GM19395 (cell line): ENCODE results near the gene ENTPD8.

Experiments
- ATAC-seq: cut with Tn5 transposase; IDR thresholded peaks from one replicate; pipeline ENCODE4 v1.9.1; 2021; ENCODE audit warnings: mild to moderate bottlenecking, moderate library complexity; ENCODE audit not compliant: unreplicated experiment

The ENTPD8 gene

DNA sequence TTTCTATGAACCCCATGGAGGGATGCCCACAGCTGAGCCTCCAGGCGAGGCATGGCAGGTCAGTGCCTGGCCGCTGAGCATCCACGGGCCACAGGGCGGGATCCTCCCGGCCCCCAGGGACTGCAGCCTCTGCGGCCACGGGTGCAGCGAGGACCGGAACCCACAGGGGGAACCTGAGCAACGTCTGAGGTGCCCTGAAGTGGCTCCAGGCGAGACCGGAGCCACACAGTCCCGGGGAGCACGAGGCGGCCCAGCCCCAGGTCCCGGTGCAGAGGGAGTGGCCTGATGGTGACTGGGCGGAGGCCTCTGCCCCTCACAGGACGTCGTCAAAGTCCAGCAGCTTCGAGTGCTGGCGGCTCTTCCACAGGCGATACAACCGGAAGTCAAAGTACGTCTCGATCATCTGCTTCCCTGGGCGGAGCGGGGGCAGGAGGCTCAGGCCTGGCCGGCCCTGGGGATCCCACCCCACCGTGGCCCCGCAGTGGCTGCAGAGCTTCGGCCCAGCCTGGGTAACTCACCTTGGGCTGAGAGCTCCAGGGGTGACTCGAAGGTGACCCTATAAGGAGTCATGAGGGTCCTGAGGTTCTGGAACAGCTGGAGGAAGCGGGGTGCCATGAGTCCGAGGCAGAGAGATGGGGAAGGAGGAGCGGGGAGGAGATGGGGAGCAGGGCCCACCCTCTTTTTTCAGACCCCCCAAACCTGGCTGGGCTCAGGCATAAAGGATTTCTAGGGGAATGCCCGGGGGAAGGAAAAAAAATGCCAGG is 8.1 kb upstream of the ENTPD8 start:
- no peak for ATAC-seq

DNA sequence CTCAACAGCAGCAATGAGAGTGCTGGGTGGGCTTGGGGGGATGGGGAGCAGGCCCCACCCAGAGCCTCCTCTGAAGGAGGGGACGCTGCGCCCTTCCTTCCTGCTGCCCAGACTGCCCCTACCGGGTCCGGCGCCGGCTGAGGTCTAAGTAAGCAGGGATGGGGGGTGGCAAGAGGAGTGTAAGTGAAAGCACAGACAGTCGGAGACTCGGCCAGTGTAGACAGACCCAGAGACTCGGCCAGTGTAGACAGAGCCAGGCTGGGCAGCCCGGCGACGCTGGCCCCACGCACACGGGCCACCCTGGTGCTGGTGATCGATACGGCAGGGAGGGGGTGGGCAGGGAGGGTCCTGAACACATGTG is 7.4 kb upstream of the ENTPD8 start:
- no peak for ATAC-seq

DNA sequence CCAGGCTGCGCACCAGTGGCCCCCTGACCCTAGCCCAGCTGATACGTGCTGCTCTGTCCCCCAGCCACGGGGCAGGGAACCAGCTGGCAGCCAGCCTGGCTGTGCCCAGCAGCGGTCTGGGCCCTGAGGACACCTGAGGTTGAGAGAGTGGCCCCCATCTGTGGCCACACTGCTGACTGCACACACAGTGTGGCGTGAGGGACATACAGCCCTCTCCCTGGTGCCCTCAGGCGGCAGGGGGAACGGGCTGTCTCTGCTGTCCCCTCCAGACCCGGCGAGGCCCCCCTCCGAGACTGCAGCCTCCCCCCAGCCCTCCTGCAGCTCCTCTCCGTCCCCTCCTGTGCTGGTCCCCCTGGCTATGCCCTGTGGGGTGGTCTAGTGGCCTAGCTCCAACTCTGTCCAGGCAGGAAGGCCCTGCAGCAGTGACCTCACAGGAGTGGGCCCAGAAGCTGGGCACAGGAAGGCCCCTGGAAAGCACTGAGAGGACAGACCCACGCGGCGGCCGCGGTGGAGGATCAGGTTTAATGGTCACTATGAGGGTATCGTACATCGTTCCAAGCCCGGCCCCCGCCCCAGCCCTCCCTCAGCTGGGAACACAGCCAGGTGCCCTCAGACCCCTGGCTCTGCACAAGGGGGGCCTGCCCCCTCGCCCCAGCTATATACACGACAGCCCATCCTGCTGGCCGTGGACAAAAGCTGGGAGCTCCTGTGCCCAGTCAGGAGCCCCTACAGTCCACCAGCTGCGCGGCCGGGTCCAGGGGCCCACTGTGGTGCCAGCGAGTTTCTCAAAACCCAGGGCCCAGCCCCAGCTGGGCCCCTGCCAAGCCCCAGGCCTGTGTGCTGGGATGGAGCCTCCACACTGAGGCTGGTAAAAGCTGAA is 6.8 kb upstream of the ENTPD8 start:
- ATAC-seq: no peak

DNA sequence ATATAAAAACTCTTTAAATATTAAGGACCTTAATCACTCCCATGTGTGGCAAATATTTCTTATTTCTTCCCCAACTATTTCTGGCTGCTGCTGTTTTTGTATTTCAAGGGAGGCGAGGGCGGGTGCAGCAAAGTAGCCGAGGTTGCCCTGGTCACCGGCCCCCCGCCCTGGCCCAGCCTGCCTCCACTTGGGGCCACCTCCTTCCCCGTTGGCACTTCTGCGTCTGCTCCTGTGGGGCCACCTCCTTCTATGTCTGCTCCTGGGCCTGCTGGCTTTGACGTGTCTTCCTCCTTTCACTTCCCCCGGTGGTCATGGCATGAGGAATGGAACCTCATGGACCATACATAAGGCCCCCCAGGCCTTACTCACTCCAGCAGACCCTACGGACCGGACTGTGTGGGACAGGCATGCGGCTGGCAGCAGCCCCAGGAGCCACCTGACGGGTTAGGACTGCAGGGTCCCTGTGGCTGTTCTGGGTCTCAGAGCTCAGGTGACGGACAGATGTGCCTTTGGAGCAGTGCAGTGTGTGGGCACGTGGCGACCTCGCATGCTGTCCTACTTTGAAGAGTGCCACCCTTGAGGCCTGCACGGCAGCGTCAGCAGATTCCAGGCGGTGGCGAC is 5.8 kb upstream of the ENTPD8 start:
- no peak for ATAC-seq

DNA sequence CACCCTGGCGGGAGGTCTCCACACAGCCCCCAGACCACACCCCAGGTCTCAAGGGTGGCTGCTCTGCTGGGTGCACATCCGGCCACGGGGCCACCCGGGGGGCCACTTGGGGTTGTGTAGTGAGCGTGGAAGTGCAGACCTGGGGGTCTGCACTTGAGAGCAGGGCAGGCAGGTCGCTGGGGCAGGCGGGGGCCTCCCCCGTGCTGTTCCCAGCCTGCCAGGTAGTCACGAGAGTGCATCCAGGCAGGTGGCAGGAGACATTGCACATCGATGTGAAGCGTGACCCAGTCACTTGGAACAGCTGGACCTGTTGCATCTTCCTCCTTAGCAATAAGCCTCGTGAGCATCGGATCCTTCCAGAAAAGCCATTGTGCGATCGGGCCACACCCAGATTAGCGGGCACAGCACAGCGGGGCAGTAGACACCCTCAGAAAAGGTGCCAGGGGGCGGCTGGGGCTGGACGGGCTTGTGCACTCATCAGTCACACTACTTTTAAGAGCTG is 4.8 kb upstream of the ENTPD8 start:
- ATAC-seq: no peak

DNA sequence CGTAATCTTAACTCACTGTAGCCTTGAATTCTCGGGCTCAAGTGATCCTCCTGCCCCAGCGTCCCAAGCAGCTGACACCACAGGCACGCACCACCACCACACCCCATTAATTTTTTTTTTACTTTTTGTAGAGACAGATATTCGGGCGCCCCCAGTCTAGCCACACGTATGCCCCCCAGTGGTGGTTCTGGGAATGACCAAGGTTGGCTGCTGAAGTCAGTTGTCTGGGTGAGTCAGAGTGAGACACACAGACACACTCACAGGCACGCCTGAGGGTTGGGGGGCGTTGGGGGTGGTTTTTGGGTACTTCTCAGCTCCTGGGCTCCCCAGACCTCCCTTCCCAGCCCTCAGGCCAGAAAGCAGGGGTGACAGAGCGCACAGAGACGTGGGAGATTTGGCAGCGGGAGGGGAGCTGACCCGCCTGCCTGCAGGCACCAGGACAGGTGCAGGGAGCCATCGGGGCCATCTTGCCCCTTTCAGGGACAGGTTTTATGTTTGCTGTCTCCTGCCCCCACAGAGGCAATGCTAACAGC is 4.2 kb upstream of the ENTPD8 start:
- peak; percentile 76 for ATAC-seq

DNA sequence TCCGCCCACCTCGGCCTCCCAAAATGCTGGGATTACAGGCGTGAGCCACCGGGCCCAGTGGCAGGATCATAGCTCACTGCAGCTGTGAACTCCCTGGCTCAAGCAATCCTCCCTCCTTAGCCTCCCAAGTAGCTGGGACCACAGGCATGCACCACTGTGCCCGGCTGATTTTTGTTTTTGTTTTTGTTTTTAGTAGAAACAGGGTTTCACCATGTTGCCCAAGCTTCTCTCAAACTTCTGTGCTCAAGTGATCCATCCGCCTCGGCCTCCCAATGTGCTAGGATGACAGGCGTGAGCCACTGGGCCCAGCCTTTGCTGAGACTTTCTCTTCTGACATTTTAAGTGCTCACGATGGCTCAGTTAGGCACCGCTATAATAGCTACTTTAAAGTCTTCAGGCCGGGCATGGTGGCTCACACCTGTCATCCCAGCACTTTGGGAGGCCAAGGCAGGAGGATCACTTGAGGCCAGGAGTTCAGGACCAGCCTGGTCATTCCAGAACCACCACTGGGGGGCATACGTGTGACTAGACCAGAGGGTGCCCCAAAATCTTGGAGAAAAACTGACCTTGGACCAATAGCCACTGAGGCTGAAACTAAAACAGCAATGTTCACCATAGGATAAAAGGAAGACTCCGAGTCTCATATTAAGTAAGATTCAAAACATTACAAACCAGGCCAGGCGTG is 3.1 kb upstream of the ENTPD8 start:
- ATAC-seq: no peak

DNA sequence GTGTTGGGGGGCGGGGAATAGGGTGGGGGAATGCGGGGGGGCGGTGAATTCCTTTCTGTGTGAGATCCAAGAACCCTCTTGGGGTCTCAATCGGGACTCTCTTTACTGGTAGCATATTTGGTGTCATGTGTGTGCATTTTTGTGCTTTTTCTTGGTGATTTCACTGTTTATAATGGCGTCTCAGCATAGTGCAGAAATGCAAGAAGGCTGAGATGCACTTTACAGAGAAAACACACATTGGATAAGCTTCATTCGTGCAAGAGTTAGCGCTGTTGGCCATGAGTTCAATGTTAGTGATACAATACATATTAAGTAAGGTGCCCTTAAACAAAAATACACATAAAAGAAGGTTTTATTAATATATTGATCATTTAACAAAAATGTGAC is 771 bp upstream of the ENTPD8 start:
- no peak for ATAC-seq

DNA sequence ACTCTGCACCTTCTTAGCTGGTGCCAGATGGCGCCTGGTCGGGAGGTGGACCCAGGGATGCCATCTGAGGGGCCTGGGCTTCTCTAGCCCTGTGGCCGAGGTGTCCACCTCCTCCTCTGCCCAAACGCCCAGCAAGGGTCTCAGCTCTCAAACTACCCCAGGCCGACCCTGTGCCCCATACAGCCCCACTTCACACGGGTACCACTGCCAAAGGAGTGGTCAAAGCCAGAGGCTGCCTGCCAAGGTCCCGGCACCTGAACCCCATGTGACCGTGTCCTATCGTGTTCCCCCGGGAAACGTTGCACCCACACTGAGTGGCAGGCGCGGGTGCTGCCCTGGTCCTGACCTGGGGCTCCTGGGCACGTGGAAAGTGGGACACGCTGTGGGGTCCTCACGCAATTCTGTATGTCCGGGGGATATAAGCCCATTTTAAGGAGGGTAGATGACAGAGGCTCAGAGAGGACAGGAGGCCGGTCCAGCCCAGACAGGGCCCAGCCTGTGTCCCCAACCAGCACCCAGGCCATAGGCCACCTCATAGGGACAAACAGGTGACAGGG is 1.9 kb downstream of the ENTPD8 start:
- no peak for ATAC-seq

DNA sequence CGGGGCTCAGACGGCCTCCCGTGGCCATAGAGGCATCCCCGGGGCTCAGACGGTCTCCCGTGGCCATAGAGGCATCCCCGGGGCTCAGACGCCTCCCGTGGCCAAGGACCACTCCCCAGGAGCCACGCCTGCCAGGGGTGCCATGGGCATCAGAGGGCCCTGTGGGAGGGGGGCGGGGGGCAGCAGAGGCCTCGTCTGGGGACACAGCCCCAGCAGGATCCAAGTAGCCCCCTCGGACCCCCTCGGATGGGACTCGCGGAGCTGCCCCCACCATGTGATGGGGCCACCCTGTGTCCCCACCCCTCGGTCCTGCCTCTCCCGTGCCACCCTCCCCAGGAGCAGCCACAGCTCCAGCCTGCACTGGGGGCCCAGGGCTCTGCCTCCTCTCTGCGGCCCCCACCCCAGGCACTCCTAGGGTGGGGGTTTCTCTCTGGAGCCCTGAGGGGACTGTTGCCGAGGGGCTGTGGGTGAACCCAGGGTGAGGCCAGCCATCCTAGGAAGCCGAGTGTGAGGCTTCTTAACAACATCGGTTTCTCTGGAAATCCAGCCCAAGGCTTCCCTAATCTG is 2.5 kb downstream of the ENTPD8 start:
- no peak for ATAC-seq

DNA sequence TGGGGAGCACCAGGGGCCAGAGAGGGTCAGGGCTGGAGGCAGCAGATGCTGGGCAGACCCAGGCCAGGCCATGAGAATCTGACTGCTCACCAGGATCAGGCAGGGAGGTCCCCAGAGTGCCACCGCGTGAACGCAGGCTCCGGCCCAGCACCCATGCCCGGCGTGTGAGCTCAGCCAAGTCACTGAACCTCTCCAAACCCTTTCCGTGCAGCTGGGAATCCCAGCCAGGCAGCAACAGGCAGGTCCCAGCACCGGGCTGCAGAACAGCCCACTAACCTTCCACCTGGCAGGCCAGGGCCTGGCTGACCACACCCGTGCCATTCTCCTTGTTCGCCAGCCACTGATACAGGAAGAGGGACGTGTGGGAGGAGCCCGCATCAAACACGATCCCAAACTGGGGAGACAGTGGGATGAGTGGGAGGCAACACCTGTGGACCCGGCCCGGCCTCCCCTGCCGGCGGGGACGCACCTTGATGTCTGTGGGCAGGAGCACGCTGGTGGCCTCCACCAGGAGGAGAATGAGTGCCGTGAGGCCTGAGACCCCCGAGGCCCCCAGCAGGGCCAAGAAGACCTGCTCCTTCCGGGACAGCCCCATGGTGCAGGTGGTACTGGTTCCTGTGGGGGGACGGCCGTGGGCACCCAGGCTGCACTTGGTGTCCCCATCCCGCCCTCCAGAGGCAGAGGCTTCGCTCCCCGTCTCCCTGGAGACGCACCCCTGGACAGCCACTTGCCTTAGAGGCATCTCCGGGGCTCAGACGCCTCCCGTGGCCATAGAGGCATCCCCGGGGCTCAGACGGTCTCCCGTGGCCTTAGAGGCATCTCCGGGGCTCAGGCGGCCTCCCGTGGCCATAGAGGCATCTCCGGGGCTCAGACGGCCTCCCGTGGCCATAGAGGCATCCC is 3.2 kb downstream of the ENTPD8 start:
- ATAC-seq: no peak

DNA sequence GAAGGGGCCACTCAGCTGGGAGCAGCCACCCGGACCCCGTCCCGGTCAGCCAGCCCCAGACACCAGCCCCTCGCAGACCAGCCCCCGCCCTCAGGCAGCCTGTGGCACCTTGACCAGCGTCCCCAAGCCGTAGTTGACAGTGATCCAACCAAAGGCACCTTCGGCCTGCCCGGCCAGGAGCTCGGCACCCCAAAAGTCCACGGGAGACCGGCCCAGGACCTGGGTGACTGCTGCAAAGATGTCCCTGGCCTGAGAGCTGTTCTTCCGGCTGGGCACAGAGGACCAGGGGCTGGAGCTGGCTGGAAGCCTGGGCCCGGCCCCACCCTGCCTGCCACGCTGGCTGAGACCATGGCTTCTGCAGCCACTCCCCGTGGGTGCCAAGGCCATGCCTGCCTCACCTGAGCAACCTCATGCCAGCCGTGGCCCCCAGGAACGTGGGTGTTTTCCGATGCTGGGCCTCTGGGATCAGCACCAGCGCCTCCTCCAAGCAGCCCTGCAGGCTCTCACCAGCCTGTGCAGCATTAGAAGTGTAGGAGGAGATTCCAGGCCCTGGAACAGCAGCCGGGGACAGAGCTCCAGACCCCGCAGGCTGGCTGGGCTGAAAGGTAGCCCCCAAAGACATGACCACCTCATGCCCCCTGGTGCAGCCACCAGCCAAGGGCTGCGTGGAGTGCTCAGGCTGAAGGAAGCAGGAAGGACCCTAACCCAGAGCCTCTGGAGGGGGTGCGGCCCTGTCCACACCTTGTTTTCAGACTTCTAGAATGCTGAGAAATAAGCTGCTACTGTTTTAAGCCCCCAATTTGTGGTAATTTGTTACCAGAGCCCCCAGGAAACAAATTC is 4.2 kb downstream of the ENTPD8 start:
- ATAC-seq: no peak

DNA sequence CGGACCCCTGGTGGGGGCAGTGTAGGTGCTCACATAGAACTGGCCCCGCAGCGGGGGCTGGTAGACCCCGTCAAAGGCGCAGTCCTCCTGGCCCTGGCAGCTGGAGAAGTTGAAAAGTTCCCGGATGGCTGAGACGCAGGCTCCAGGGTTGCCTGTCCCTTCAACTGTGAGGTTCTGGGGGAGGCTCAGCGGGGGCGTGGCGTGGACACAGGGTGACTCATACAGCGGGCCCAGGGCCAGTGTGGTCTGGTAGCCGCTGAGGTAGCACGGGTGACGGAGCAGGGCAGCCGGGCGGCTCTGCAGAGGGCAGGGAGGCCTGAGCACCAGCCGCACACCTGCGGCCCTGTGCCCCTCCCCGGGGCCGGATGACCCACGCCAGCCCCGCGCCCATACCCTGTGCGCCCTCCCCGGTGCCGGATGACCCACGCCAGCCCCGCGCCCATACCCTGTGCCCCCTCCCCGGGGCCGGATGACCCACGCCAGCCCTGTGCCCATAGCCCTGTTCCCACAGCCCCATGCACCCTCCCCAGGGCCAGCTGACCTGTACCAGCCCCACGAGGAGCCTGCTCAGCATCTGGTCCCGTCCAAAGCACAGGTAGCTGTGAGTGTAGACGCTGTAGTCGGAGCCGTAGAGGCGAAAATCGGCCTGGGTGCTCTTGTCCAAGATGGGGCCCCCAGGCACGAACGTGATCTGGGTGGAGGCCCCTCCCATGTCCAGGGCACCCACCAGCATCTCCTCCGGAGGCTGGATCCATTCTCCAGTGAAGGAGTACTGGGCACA is 5.0 kb downstream of the ENTPD8 start:
- ATAC-seq: no peak

DNA sequence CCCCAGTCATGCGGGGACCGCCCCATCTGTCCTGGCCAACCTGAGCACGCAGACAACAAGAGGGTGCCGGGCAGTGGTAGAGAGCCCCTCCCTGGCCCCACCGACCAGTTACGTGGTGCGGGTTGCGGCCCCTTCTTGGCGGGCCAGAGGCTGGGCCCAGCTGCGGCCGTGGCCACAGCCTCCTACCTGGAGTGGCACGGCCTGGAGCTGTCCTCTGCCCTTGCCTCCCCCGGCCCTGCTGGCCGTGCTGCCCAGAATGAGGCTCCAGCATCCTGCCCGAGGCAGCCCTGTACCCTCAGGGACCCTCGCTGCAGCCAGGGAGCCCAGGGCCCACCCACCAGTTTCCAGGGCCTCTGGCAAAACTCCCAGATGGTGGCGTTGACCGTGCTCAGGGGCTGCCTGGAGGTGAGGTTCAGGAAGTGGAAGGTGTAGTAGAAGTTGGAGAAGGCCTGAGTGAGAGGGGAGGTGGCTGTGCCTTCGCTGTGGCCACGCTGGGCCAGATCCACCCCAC is 5.7 kb downstream of the ENTPD8 start:
- ATAC-seq: no peak

DNA sequence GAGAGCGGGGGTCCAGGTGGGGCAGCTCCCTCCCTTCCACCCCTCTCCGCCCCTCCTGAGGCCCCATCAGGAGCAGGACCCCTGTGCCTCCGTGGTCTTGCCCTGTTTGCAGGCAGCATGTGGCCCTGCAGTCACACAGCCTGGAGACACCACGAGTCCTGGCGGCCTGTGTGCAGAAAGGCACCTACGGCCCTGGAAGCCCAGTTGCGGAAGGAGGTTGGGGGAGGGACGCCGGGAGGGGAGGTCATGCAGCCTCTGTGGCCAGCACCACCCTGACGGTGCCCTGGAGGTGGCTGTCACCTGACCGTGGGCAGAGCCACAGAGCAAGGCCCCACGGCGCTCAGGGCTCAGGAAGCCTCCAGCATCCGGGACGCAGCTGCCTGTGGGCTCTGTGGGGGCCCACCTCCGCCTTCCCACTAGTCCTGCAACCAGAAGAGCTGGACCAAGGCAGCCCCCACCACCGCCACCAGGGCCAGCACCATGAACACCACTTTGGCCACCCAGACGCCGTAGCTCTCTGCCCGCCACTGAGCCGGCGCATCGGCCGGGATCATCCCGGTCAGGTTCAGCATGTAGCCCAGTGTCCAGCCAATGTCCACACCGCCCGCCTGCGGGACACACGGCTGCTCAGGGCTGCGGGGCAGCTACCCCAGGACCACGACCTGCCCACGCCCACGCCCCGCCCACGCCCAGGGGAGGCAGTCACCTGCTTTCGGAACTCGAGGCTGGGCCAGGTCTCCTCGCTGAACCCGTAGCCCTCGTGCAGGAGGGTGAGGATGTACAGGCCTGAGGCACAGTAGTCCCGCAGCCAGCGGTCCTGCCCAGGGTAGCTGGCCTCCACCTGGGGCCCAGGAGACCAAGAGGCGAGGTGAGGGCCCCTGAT is 6.4 kb downstream of the ENTPD8 start:
- ATAC-seq: no peak

DNA sequence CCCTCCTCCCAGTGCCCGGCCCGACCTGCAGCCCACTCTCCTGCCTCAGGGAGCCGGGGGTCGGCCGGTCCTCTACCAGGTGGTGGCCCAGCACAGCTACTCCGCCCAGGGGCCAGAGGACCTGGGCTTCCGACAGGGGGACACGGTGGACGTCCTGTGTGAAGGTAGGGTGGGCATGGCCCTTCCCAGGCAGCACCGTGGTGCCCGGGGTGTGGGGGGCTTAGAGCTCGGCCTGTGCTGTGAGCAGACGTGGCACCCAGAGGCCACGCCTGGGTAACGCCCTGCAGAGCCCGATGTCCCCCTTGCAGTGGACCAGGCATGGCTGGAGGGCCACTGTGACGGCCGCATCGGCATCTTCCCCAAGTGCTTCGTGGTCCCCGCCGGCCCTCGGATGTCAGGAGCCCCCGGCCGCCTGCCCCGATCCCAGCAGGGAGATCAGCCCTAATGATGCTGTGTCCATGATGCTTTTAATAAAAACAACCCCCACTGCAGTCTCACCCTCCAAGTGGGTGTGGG is 7.2 kb downstream of the ENTPD8 start:
- ATAC-seq: no peak
